ENCODE measurements around the gene MRPL32. TPM values are rescaled to one million over a fixed set of nuclear protein-coding genes. Genes with fewer than 3 reads are reported as not detected.

The MRPL32 gene
- total and polyA plus RNA-seq, 7 donors: 42.6 to 85.7 (median 62.9) TPM

- no peak overlapping the region for H3K4me3 ChIP-seq
- TF ChIP-seq EP300 (IDR thresholded peaks at IDR 0.05) (peak in 2 of 4 donors; percentile 56 to 74), POLR2A (IDR thresholded peaks at IDR 0.05) (no peak), CTCF (IDR thresholded peaks at IDR 0.05) (no peak), POLR2AphosphoS5 (IDR thresholded peaks at IDR 0.05) (peak; percentile 39 to 86 (median 71))
- 30 to 44% methylated on average over 5 of the region's 5 CpGs for WGBS, 2 donors
Measured at GRCh38 chr7:42972699-42973500, 40.7 kb downstream of the MRPL32 start.

GRCh38 chr7:42976371-42976770, 44.2 kb downstream of the MRPL32 start:
- Histone ChIP-seq H3K4me3 (no peak overlapping the region), H3K9me3 (peaks cover 0 to 3% (median 0%) of the 10 kb centered on the region in 4 donors), H3K27me3 (no peaks in the 10 kb centered on the region), H3K4me1 (peaks cover 0 to 17% (median 13%) of the 10 kb centered on the region in 4 donors), H3K36me3 (no peaks in the 10 kb centered on the region), H3K27ac (no peak overlapping the region)
- intact Hi-C loops (cut with DNase I): no loop called here
- no peak for DNase-seq
- WGBS, 2 donors: 91 to 93% methylated on average over 3 of the region's 3 CpGs
- TF ChIP-seq CTCF (IDR thresholded peaks at IDR 0.05): no peak
- TF ChIP-seq POLR2AphosphoS5 (IDR thresholded peaks at IDR 0.05): no peak
- TF ChIP-seq EP300 (IDR thresholded peaks at IDR 0.05): no peak

More at GRCh38 chr7:42972699-42973500, 40.7 kb downstream of the MRPL32 start:
- Histone ChIP-seq H3K36me3 (no peaks in the 10 kb centered on the region), H3K27me3 (no peaks in the 10 kb centered on the region), H3K27ac (peak overlapping the region; percentile 56 to 79 (median 71)), H3K9me3 (peaks cover 0 to 3% (median 0%) of the 10 kb centered on the region in 4 donors), H3K4me1 (peaks cover 0 to 17% (median 13%) of the 10 kb centered on the region in 4 donors)
- intact Hi-C loops (cut with DNase I): no loop called here
- peak; percentile 81 for DNase-seq

GRCh38 chr7:42978496-42978895, 46.3 kb downstream of the MRPL32 start:
- intact Hi-C loops (cut with DNase I): no loop called here
- Histone ChIP-seq H3K4me3 (no peak overlapping the region), H3K36me3 (no peaks in the 10 kb centered on the region), H3K27ac (no peak overlapping the region), H3K9me3 (no peaks in the 10 kb centered on the region), H3K27me3 (no peaks in the 10 kb centered on the region), H3K4me1 (peaks cover 0 to 4% (median 3%) of the 10 kb centered on the region in 4 donors)
- TF ChIP-seq POLR2AphosphoS5 (IDR thresholded peaks at IDR 0.05) (no peak), EP300 (IDR thresholded peaks at IDR 0.05) (no peak), CTCF (IDR thresholded peaks at IDR 0.05) (no peak), POLR2A (IDR thresholded peaks at IDR 0.05) (no peak)
- DNase-seq: no peak

GRCh38 chr7:42980084-42980483, 47.9 kb downstream of the MRPL32 start:
- Histone ChIP-seq H3K4me1 (no peaks in the 10 kb centered on the region), H3K9me3 (peaks cover 0 to 4% (median 0%) of the 10 kb centered on the region in 4 donors), H3K4me3 (no peak overlapping the region), H3K36me3 (no peaks in the 10 kb centered on the region), H3K27ac (no peak overlapping the region), H3K27me3 (no peaks in the 10 kb centered on the region)
- intact Hi-C loops (cut with DNase I): no loop called here
- no peak for DNase-seq
- TF ChIP-seq CTCF (IDR thresholded peaks at IDR 0.05): no peak
- TF ChIP-seq POLR2AphosphoS5 (IDR thresholded peaks at IDR 0.05): no peak
- TF ChIP-seq POLR2A (IDR thresholded peaks at IDR 0.05): no peak
- no peak for TF ChIP-seq EP300 (IDR thresholded peaks at IDR 0.05)
- WGBS, 2 donors: 47 to 75% methylated on average over 2 of the region's 2 CpGs

All from sigmoid colon (tissue), 7 donors.